ENCODE measurements around the gene SLC2A11. TPM values are rescaled to one million over a fixed set of nuclear protein-coding genes. Genes with fewer than 3 reads are reported as not detected.

SLC2A11 gene
- polyA plus RNA-seq, 3 donors = 1.3 to 3.3 (median 2.5) TPM

GRCh38 chr22:23820748-23821211, 36.9 kb upstream of the SLC2A11 start:
- peaks cover 4 to 5% of the 10 kb centered on the region in 2 donors for H3K4me1 ChIP-seq (ENCODE audit: control insufficient read depth in 1 of 2, insufficient read depth in 2 of 2, low read length in 2 of 2)
- TF ChIP-seq, protein P1, sequence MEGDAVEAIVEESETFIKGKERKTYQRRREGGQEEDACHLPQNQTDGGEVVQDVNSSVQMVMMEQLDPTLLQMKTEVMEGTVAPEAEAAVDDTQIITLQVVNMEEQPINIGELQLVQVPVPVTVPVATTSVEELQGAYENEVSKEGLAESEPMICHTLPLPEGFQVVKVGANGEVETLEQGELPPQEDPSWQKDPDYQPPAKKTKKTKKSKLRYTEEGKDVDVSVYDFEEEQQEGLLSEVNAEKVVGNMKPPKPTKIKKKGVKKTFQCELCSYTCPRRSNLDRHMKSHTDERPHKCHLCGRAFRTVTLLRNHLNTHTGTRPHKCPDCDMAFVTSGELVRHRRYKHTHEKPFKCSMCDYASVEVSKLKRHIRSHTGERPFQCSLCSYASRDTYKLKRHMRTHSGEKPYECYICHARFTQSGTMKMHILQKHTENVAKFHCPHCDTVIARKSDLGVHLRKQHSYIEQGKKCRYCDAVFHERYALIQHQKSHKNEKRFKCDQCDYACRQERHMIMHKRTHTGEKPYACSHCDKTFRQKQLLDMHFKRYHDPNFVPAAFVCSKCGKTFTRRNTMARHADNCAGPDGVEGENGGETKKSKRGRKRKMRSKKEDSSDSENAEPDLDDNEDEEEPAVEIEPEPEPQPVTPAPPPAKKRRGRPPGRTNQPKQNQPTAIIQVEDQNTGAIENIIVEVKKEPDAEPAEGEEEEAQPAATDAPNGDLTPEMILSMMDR (IDR thresholded peaks at IDR 0.05) = no peak
- no peak overlapping the region for H3K4me2 ChIP-seq (replicated peaks; ENCODE audit: extremely low read depth, low read length, poor library complexity, severe bottlenecking)
- H3K27me3 ChIP-seq (ENCODE audit: control insufficient read depth in 2 of 2, insufficient read depth in 2 of 2, low read length in 2 of 2) = no peaks in the 10 kb centered on the region
- Mint-ChIP-seq H3K36me3 (peaks cover 85 to 99% of the 10 kb centered on the region in 2 donors), H3K27me3 (ENCODE audit: low read depth in 3 of 3) (peaks cover 0 to under 1% (median 0%) of the 10 kb centered on the region in 3 donors), H3K27ac (peak overlapping the region in 3 of 7 donors; percentile 19 to 66 (median 36)), H3K4me3 (no peak overlapping the region), H3K4me1 (peaks cover 8% of the 10 kb centered on the region), H3K9me3 (no peaks in the 10 kb centered on the region)
- no peaks in the 10 kb centered on the region for H4K20me1 ChIP-seq (ENCODE audit: insufficient read depth, low read length)
- peaks cover 72 to 100% of the 10 kb centered on the region in 2 donors for H3K36me3 ChIP-seq (replicated peaks in 1 of 2; ENCODE audit: control insufficient read depth in 1 of 2, insufficient read depth in 2 of 2, low read length in 2 of 2)
- no peaks in the 10 kb centered on the region for H3K79me2 ChIP-seq (ENCODE audit: insufficient read depth, low read length)
- WGBS (ENCODE audit: insufficient coverage) = 45% methylated on average over 4 of the region's 4 CpGs
- H3K9me3 ChIP-seq (replicated peaks in 1 of 2; ENCODE audit: control insufficient read depth in 1 of 2, insufficient read depth in 1 of 2, low read length in 2 of 2) = no peaks in the 10 kb centered on the region
- DNase-seq = no peak
- no peak overlapping the region for H3K27ac ChIP-seq (ENCODE audit: low read depth in 1 of 2, low read length in 2 of 2)
- H2AFZ ChIP-seq (ENCODE audit: insufficient read depth, low read depth, low read length, poor library complexity, severe bottlenecking) = no peak overlapping the region
- intact Hi-C loops (cut with micrococcal nuclease) = no loop called here
- H3K4me3 ChIP-seq (replicated peaks in 1 of 3; ENCODE audit: low read depth in 2 of 3, low read length in 3 of 3) = no peak overlapping the region
- no peak overlapping the region for H3K9ac ChIP-seq (ENCODE audit: insufficient read depth, low read length, poor library complexity, severe bottlenecking)

DNA sequence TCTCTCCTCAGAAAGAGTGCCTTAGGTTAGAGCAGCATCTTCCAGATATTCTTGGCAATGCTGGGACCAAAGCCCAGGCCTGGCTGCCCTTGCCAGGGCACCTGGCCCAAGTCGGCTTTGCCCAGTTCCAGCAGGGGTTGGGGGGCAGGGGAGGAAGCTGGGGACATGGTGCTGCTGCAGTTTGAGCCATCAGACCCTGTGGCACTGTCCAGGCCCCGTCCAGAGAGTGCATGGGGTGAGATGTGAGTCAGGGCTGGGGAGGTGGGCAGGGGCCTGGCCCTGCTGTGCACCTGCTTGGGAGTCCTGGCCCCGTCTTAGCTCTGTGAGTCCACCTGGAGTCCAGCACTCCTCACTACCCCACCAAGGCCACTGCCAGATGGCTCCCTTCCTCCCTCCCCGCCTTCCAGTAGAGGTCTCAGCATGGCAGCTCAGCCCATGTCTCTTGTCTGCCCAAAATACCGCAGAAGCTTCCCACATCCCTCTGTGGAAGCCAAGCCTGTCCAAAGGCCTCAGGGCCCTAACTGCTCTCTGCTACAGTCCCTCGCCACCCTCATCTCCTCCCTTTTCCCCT, 35.5 kb upstream of the SLC2A11 start:
- intact Hi-C loops (cut with micrococcal nuclease) = no loop called here
- Mint-ChIP-seq H3K4me3 (no peak overlapping the region), H3K36me3 (peaks cover 85 to 99% of the 10 kb centered on the region in 2 donors), H3K27ac (peak overlapping the region in 1 of 7 donors; percentile 55), H3K9me3 (no peaks in the 10 kb centered on the region), H3K4me1 (peaks cover 8% of the 10 kb centered on the region), H3K27me3 (ENCODE audit: low read depth in 3 of 3) (peaks cover 0 to 2% (median 0%) of the 10 kb centered on the region in 3 donors)
- H3K4me3 ChIP-seq (replicated peaks in 1 of 3; ENCODE audit: low read depth in 2 of 3, low read length in 3 of 3) = no peak overlapping the region
- peaks cover 4 to 5% of the 10 kb centered on the region in 2 donors for H3K4me1 ChIP-seq (ENCODE audit: control insufficient read depth in 1 of 2, insufficient read depth in 2 of 2, low read length in 2 of 2)
- H3K4me2 ChIP-seq (replicated peaks; ENCODE audit: extremely low read depth, low read length, poor library complexity, severe bottlenecking) = no peak overlapping the region
- H3K27me3 ChIP-seq (ENCODE audit: control insufficient read depth in 2 of 2, insufficient read depth in 2 of 2, low read length in 2 of 2) = no peaks in the 10 kb centered on the region
- no peaks in the 10 kb centered on the region for H4K20me1 ChIP-seq (ENCODE audit: insufficient read depth, low read length)
- TF ChIP-seq, protein P1 (IDR thresholded peaks at IDR 0.05) = no peak
- no peak overlapping the region for H3K9ac ChIP-seq (ENCODE audit: insufficient read depth, low read length, poor library complexity, severe bottlenecking)
- 96% methylated on average over 6 of the region's 6 CpGs for WGBS (ENCODE audit: insufficient coverage)
- H3K27ac ChIP-seq (ENCODE audit: low read depth in 1 of 2, low read length in 2 of 2) = no peak overlapping the region
- no peaks in the 10 kb centered on the region for H3K79me2 ChIP-seq (ENCODE audit: insufficient read depth, low read length)
- H3K9me3 ChIP-seq (replicated peaks in 1 of 2; ENCODE audit: control insufficient read depth in 1 of 2, insufficient read depth in 1 of 2, low read length in 2 of 2) = no peaks in the 10 kb centered on the region
- peaks cover 71 to 100% of the 10 kb centered on the region in 2 donors for H3K36me3 ChIP-seq (replicated peaks in 1 of 2; ENCODE audit: control insufficient read depth in 1 of 2, insufficient read depth in 2 of 2, low read length in 2 of 2)
- no peak overlapping the region for H2AFZ ChIP-seq (ENCODE audit: insufficient read depth, low read depth, low read length, poor library complexity, severe bottlenecking)
- no peak for DNase-seq

All from CD14-positive monocyte (primary cell).